K562 (cell line): Measurements from ENCODE around the gene SP2. TPM values are rescaled to one million over a fixed set of nuclear protein-coding genes. Genes with fewer than 3 reads are reported as not detected.

ENCODE experiments used
- ATAC-seq: fragments of 200-7000 bp; cut with Tn5 transposase; 3 replicates; pipeline ENCODE4 v1.9.1; 2020; ENCODE audit warnings: moderate library complexity
- BruUV-seq: library from RNA; stranded (reverse); fragments of 400-500 nt; replicated peaks from 2 replicates; lab custom pipeline; 2021; lab: Mats Ljungman, UMichigan
- CTCF ChIA-PET: fragments of 300-600 bp; formaldehyde crosslinking; extraction: SDS; loops from one replicate; lab custom pipeline; 2021; ENCODE audit warnings: low intra/inter-chr PET ratio; lab: Yijun Ruan, JAX
- POLR2A ChIA-PET: fragments of 300-600, 350-650 bp; sonication (Branson Sonifier 250); formaldehyde crosslinking; extraction: SDS; loops from one replicate; lab custom pipeline; 2021; ENCODE audit warnings: antibody characterized with exemption, inconsistent platforms; lab: Yijun Ruan, JAX
- DNase-seq, 4 experiments: peaks; one replicate each; pipeline versions ENCODE4 v3.0.0 to v3.0.0-alpha.2; 2011 to 2018; ENCODE audit warnings: low spot score in 3 of 4, mixed read lengths in 3 of 4; ENCODE audit errors: extremely low read depth in 1 of 4
- FAIRE-seq: peaks from 2 replicates; lab custom pipeline; 2011; peaks lifted over from hg19 to GRCh38; lab: Jason Lieb, UNC
- H2AFZ ChIP-seq: 2 replicates; pipeline ENCODE4 v1.6.0; 2011; ENCODE audit warnings: low read depth, low read length, control low read depth, inconsistent platforms
- H3K27ac ChIP-seq: fragments of 200-600 bp; 3 replicates; pipeline ENCODE4 v1.8.0; 2011; ENCODE audit warnings: low read depth, mild to moderate bottlenecking, control low read depth, inconsistent platforms, low read length, moderate library complexity, mixed read lengths; ENCODE audit errors: extremely low read depth
- H3K27me3 ChIP-seq, 2 experiments: fragments of 300-600 bp in 1 of 2; 2 replicates in 1 of 2; 3 replicates in 1 of 2; pipeline versions ENCODE4 v1.6.0 to v1.8.0; 2011; ENCODE audit warnings: inconsistent platforms in 2 of 2, low read length in 2 of 2, mild to moderate bottlenecking in 1 of 2, mixed read lengths in 1 of 2, moderate library complexity in 1 of 2; ENCODE audit not compliant: control insufficient read depth in 2 of 2, insufficient read depth in 2 of 2
- H3K36me3 ChIP-seq: fragments of 300-600 bp; 3 replicates; pipeline ENCODE4 v1.8.0; 2011; ENCODE audit warnings: mild to moderate bottlenecking, low read length, inconsistent platforms; ENCODE audit not compliant: control insufficient read depth, insufficient read depth
- H3K4me1 ChIP-seq, 2 experiments: fragments of 200-600 bp in 1 of 2; replicated peaks in 1 of 2; 2 replicates in 1 of 2; 3 replicates in 1 of 2; pipeline versions ENCODE4 v1.5.1 to v1.8.0; 2011; ENCODE audit warnings: inconsistent platforms in 2 of 2, low read length in 2 of 2, mild to moderate bottlenecking in 1 of 2, mixed read lengths in 1 of 2, moderate library complexity in 1 of 2; ENCODE audit not compliant: control insufficient read depth in 2 of 2, insufficient read depth in 2 of 2
- H3K4me2 ChIP-seq: 2 replicates; pipeline ENCODE4 v1.6.1; 2011; ENCODE audit warnings: low read length, control low read depth, inconsistent platforms, mixed read lengths; ENCODE audit not compliant: insufficient read depth
- H3K4me3 ChIP-seq: fragments of 200-600 bp; sonication (generic), shearing (Covaris generic); 2 replicates; pipeline ENCODE4 v1.5.1; 2016; ENCODE audit warnings: control low read depth, inconsistent platforms
- H3K79me2 ChIP-seq: fragments of 200-600 bp; 3 replicates; pipeline ENCODE4 v1.8.0; 2011; ENCODE audit warnings: low read length, inconsistent platforms; ENCODE audit not compliant: control insufficient read depth, insufficient read depth
- H3K9ac ChIP-seq, 2 experiments: 2 replicates each; pipeline versions ENCODE4 v1.6.0 to v1.6.1; 2011; ENCODE audit warnings: low read depth in 2 of 2, low read length in 2 of 2, control low read depth in 1 of 2, inconsistent platforms in 1 of 2, mild to moderate bottlenecking in 1 of 2, mixed read lengths in 1 of 2; ENCODE audit not compliant: insufficient read depth in 1 of 2
- H3K9me1 ChIP-seq: one replicate; pipeline ENCODE4 v1.6.0; 2011; ENCODE audit warnings: inconsistent platforms, mild to moderate bottlenecking, low read length, moderate library complexity; ENCODE audit not compliant: control insufficient read depth, insufficient read depth
- H3K9me3 ChIP-seq: replicated peaks from 2 replicates; pipeline ENCODE4 v1.5.1; 2011; ENCODE audit warnings: low read depth, low read length, inconsistent platforms; ENCODE audit not compliant: control insufficient read depth, insufficient read depth
- H4K20me1 ChIP-seq: replicated peaks from 2 replicates; pipeline ENCODE4 v1.6.1; 2011; ENCODE audit warnings: low read length, inconsistent platforms, mixed read lengths; ENCODE audit not compliant: control insufficient read depth, insufficient read depth
- CGGBP1 ChIP-seq: fragments of 250-450 bp; sonication (Bioruptor Pico); IDR thresholded peaks from 2 replicates; pipeline ENCODE4 v1.9.0; 2021; ENCODE audit warnings: mild to moderate bottlenecking
- ESRRB ChIP-seq: fragments of 250-450 bp; sonication (Bioruptor Pico); IDR thresholded peaks from 2 replicates; pipeline ENCODE4 v1.5.0; 2020; ENCODE audit warnings: mild to moderate bottlenecking, moderate library complexity, borderline replicate concordance
- MBD1 ChIP-seq: fragments of 250-450 bp; sonication (Bioruptor Pico); IDR thresholded peaks from 2 replicates; pipeline ENCODE4 v1.8.0; 2022; ENCODE audit warnings: inconsistent platforms
- MIER1 ChIP-seq: fragments of 450-650 bp; IDR thresholded peaks from 2 replicates; pipeline ENCODE4 v1.6.1; 2016; ENCODE audit warnings: antibody characterized with exemption, mild to moderate bottlenecking, low read depth
- TRIM28 ChIP-seq: fragments of 450-650 bp; IDR thresholded peaks from 2 replicates; pipeline ENCODE4 v1.6.1; 2017
- WGBS: fragments of 100-300 bp; shearing (Covaris generic); methylation state at CpG from one replicate; pipeline ENCODE4 v1.1.6; 2016; ENCODE audit warnings: low coverage, mixed read lengths; ENCODE audit not compliant: insufficient coverage; ENCODE audit errors: missing lambda C conversion rate; 5-methylcytosine and 5-hydroxymethylcytosine counted together
- in situ Hi-C: fragments of 300-500 bp; cut with MboI; formaldehyde crosslinking; loops from 4 replicates; pipeline ENCODE4 v1.15.0; 2018; ENCODE audit warnings: inconsistent platforms, mixed read lengths
- intact Hi-C: fragments of 100-400 bp; cut with micrococcal nuclease; formaldehyde crosslinking; loops from 2 replicates; pipeline ENCODE4 v1.14.2; 2022
- polyA plus RNA-seq, 8 experiments: library from polyadenylated mRNA; depleted of rRNA in 4 of 8; stranded (reverse) in 5 of 8; unstranded in 3 of 8; fragments of >200 nt; fragmentation: Nextera tagmentation in 2 of 8; fragmentation: Illumina TruSeq in 1 of 8; extraction: Ambion mirVana in 2 of 8; extraction: Trizol in 1 of 8; gene quantifications; 2 replicates each; pipeline versions ENCODE4 v1.2.1 to v1.2.3, GENCODE V29; 2011 to 2014; ENCODE audit warnings: inconsistent platforms in 1 of 8, missing spikeins in 1 of 8
- total RNA-seq, 7 experiments: library from RNA; depleted of rRNA in 6 of 7; stranded (reverse); fragments of >200 nt in 6 of 7; fragmentation: Illumina TruSeq in 2 of 7; extraction: Trizol in 2 of 7; gene quantifications; 2 replicates each; pipeline versions ENCODE4 v1.2.1 to v1.2.3, GENCODE V29; 2011 to 2021; ENCODE audit warnings: low replicate concordance in 1 of 7

SP2 gene
- total and polyA plus RNA-seq, 9 of the 15 experiments (the other 6 are each of a cell fraction or from before 2014, with no cell fraction given): 0.77 to 22.3 (median 2.3) TPM

- no peak overlapping the region for H2AFZ ChIP-seq
- no peak overlapping the region for H3K4me3 ChIP-seq
- 0 out of 5 replicates have a peak, but pooled peaks cover 0 to 2% of the 10 kb centered on the region in 2 experiments for H3K4me1 ChIP-seq
- H3K36me3 ChIP-seq: peaks cover 26% of the 10 kb centered on the region; the same call in 2 of the 3 replicates
- in situ Hi-C loops: no loop called here
- no peak overlapping the region for H3K9ac ChIP-seq
- peaks cover 3% of the 10 kb centered on the region for H3K9me1 ChIP-seq
- ATAC-seq: no peak
- H3K27me3 ChIP-seq: no peaks in the 10 kb centered on the region
- TF ChIP-seq MIER1 (no peak), TRIM28 (no peak), CGGBP1 (CRISPR knock-in tag) (no peak), ESRRB (no peak), MBD1 (no peak)
- TF ChIP-seq, all 486 proteins: peak for 0
- POLR2A ChIA-PET: interaction anchor here (0.8 to 1.8 kb wide), 2 partner anchors 22 to 61 kb away, joined by 3 to 6 read pairs; partner anchors contain the start of gene SP2
- FAIRE-seq (no peak), DNase-seq (no peak)
- Histone ChIP-seq H4K20me1 (no peaks in the 10 kb centered on the region), H3K4me2 (no peak overlapping the region), H3K9me3 (no peaks in the 10 kb centered on the region), H3K27ac (no peak overlapping the region), H3K79me2 (no peaks in the 10 kb centered on the region)
- CTCF ChIA-PET: no interaction called here
- BruUV-seq: no TSS peak
- intact Hi-C loops: no loop called here
- 83% methylated on average over 2 of the region's 2 CpGs for WGBS
These were observed 22.0 kb downstream of the SP2 start for GRCh38 chr17:47918006-47918405.
